ENCODE measurements around the gene ZNF488. TPM values are rescaled to one million over a fixed set of nuclear protein-coding genes. Genes with fewer than 3 reads are reported as not detected.

The ZNF488 gene
- total and polyA plus RNA-seq, 10 of the 15 experiments (the other 5 are each of a cell fraction or from before 2014, with no cell fraction given): not detected

DNA sequence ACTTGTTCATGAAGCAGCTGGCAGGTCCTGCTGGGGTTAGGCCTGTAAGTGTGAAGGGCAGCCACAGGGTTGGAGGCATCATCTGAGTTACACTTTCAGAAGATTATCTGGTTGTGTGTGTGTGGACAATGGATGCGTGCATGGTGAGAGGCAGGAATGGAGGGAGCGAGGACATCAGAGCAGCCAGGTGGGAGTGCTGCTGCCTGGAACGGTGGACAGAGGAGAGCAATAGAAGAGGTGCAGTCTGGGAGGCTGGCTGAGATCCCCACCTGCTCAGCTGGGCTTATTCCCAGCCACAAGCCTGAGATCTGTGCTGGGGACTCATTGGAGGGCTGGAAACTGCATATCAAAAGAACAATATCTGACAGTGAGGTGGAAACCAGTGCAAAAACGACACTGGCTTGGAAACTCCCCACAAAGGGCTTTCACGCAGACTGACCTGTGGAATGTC, 17.9 kb downstream of the ZNF488 start:
- ChIA-PET SMC1A (ENCODE audit: uncharacterized antibody, unreplicated experiment) (no interaction called here), RAD21 (ENCODE audit: unreplicated experiment) (no interaction called here), POLR2A (no interaction called here), CTCF (interaction anchor here (1.2 kb wide), 1 partner anchor 9 kb away, joined by 3 read pairs; no protein-coding TSS in a partner anchor)
- FAIRE-seq: no peak
- H3K79me2 ChIP-seq (ENCODE audit: control insufficient read depth, insufficient read depth, low read length): no peaks in the 10 kb centered on the region
- intact Hi-C loops (cut with micrococcal nuclease; ENCODE audit: unreplicated experiment): no loop called here
- no peak for DNase-seq (ENCODE audit: low read depth, low spot score)
- no peak overlapping the region for H3K4me3 ChIP-seq
- no peak overlapping the region for H3K9ac ChIP-seq (ENCODE audit: control insufficient read depth, insufficient read depth, low read length)
- no peak overlapping the region for H3K27ac ChIP-seq (ENCODE audit: control insufficient read depth, insufficient read depth)
- H3K9me3 ChIP-seq (replicated peaks; ENCODE audit: control insufficient read depth, insufficient read depth, low read length): no peaks in the 10 kb centered on the region
- no peak for ATAC-seq
- H2AFZ ChIP-seq (ENCODE audit: control insufficient read depth, low read depth, low read length): no peak overlapping the region
- WGBS (ENCODE audit: insufficient coverage, insufficient replicate concordance, low lambda C conversion rate, missing lambda C conversion rate): 28% methylated on average over 5 of the region's 5 CpGs
- H4K20me1 ChIP-seq (ENCODE audit: control insufficient read depth, insufficient read depth): no peaks in the 10 kb centered on the region
- no peaks in the 10 kb centered on the region for H3K4me1 ChIP-seq (ENCODE audit: control insufficient read depth, insufficient read depth, low read length)
- BruUV-seq (replicated peaks): no TSS peak
- H3K27me3 ChIP-seq (replicated peaks in 1 of 2; ENCODE audit: control insufficient read depth in 2 of 2, insufficient read depth in 2 of 2, low read length in 1 of 2): peaks cover 0 to 2% of the 10 kb centered on the region in 2 experiments; a peak in 2 of 4 replicates
- in situ Hi-C loops (cut with MboI): no loop called here
- no peak overlapping the region for H3K4me2 ChIP-seq (ENCODE audit: control insufficient read depth, insufficient read depth)
- no peaks in the 10 kb centered on the region for H3K36me3 ChIP-seq (ENCODE audit: control insufficient read depth in 2 of 2, insufficient read depth in 2 of 2, low read length in 1 of 2)
- TF ChIP-seq NFXL1 (IDR thresholded peaks at IDR 0.05; ENCODE audit: borderline replicate concordance): no peak
- no peak for TF ChIP-seq LARP7 (IDR thresholded peaks at IDR 0.05)
- no peak for TF ChIP-seq ATF7 (IDR thresholded peaks at IDR 0.05; ENCODE audit: low read depth)
- no peak for TF ChIP-seq MYB (IDR thresholded peaks at IDR 0.05; ENCODE audit: borderline replicate concordance, low read depth, low read length)
- TF ChIP-seq IKZF1 (conservative IDR thresholded peaks at IDR 0.05): no peak
- no peak for TF ChIP-seq JUND (IDR thresholded peaks at IDR 0.05; ENCODE audit: low read depth, low read length)
- TF ChIP-seq, protein P1, sequence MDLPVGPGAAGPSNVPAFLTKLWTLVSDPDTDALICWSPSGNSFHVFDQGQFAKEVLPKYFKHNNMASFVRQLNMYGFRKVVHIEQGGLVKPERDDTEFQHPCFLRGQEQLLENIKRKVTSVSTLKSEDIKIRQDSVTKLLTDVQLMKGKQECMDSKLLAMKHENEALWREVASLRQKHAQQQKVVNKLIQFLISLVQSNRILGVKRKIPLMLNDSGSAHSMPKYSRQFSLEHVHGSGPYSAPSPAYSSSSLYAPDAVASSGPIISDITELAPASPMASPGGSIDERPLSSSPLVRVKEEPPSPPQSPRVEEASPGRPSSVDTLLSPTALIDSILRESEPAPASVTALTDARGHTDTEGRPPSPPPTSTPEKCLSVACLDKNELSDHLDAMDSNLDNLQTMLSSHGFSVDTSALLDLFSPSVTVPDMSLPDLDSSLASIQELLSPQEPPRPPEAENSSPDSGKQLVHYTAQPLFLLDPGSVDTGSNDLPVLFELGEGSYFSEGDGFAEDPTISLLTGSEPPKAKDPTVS (IDR thresholded peaks at IDR 0.05; ENCODE audit: low read depth, low read length): no peak
- TF ChIP-seq WRNIP1 (IDR thresholded peaks at IDR 0.05; ENCODE audit: borderline replicate concordance, low read depth, low read length): no peak
- TF ChIP-seq RBBP5 (conservative IDR thresholded peaks at IDR 0.05): no peak
- TF ChIP-seq BMI1 (IDR thresholded peaks at IDR 0.05; ENCODE audit: borderline replicate concordance): no peak
- TF ChIP-seq BHLHE40 (IDR thresholded peaks at IDR 0.05; ENCODE audit: borderline replicate concordance in 1 of 2, low read depth in 2 of 2, low read length in 1 of 2): no peak
- TF ChIP-seq EED (IDR thresholded peaks at IDR 0.05; ENCODE audit: low read depth): no peak
- no peak for TF ChIP-seq IKZF2 (IDR thresholded peaks at IDR 0.05)
- TF ChIP-seq MYC (IDR thresholded peaks at IDR 0.05; ENCODE audit: insufficient read depth, insufficient read length, insufficient replicate concordance, low read length, severe bottlenecking): no peak
- no peak for TF ChIP-seq YBX1 (IDR thresholded peaks at IDR 0.05)
- TF ChIP-seq MTA2 (IDR thresholded peaks at IDR 0.05; ENCODE audit: low read depth): no peak
